ENCODE measurements around the gene NDUFB3.

Gene NDUFB3

GRCh38 chr2:201128933-201129505 lies 57.2 kb downstream of the NDUFB3 start:
- DNase-seq (ENCODE audit: low spot score): no peak

- no peak for DNase-seq (ENCODE audit: low spot score)
Observed at GRCh38 chr2:201130524-201131186, 58.9 kb downstream of the NDUFB3 start.

- DNase-seq (ENCODE audit: low spot score): no peak
Observed at GRCh38 chr2:201132518-201132917, 60.7 kb downstream of the NDUFB3 start.
